B cell (primary cell): Measurements from ENCODE around the gene CTNNA2. TPM values are rescaled to one million over a fixed set of nuclear protein-coding genes. Genes with fewer than 3 reads are reported as not detected.

ENCODE experiments used
- ATAC-seq: fragments of 200-7000 bp; cut with Tn5 transposase; one replicate; pipeline ENCODE4 v1.10.0; 2021; ENCODE audit warnings: low read depth, mild to moderate bottlenecking, moderate number of reproducible peaks, moderate library complexity
- CTCF ChIA-PET: fragments of 350-600 bp; sonication (Branson Sonifier 250); formaldehyde crosslinking; loops from one replicate; lab custom pipeline; 2021; ENCODE audit warnings: antibody characterized with exemption, inconsistent platforms; lab: Charles Lee
- POLR2A ChIA-PET: fragments of 350-600 bp; sonication (Branson Sonifier 250); formaldehyde crosslinking; loops from one replicate; lab custom pipeline; 2021; ENCODE audit warnings: antibody characterized with exemption; lab: Charles Lee
- DNase-seq: peaks from one replicate; pipeline ENCODE4 v3.0.0; 2013
- H2AFZ ChIP-seq: 2 replicates; pipeline ENCODE4 v1.6.1; 2012; ENCODE audit warnings: mild to moderate bottlenecking, low read depth, low read length; ENCODE audit not compliant: insufficient read depth, poor library complexity, severe bottlenecking
- H3K27ac ChIP-seq, 2 donors: 1 replicate in 1 of 2; 2 replicates in 1 of 2; pipeline ENCODE4 v1.5.1; 2012 to 2013; ENCODE audit warnings: low read length in 2 of 2, mild to moderate bottlenecking in 2 of 2, moderate library complexity in 1 of 2
- H3K27me3 ChIP-seq, 4 experiments: fragments of 200-600 bp in 1 of 4; sonication (generic) in 1 of 4; replicated peaks in 1 of 4; 1 replicate in 2 of 4; 2 replicates in 2 of 4; pipeline versions ENCODE4 v1.6.1 to v1.7.0; 2013 to 2016; ENCODE audit warnings: low read length in 3 of 4, mild to moderate bottlenecking in 2 of 4, mixed read lengths in 1 of 4, moderate library complexity in 1 of 4; ENCODE audit not compliant: insufficient read depth in 4 of 4, control insufficient read depth in 3 of 4; ENCODE audit errors: control extremely low read depth in 1 of 4
- H3K36me3 ChIP-seq, 2 experiments: replicated peaks in 1 of 2; 1 replicate in 1 of 2; 2 replicates in 1 of 2; pipeline versions ENCODE4 v1.6.1 to v1.7.1; 2013; ENCODE audit warnings: low read length in 1 of 2; ENCODE audit not compliant: insufficient read depth in 2 of 2, control insufficient read depth in 1 of 2; ENCODE audit errors: control extremely low read depth in 1 of 2, extremely low read depth in 1 of 2
- H3K4me1 ChIP-seq, 2 donors: fragments of 200-600 bp in 1 of 2; sonication (generic) in 1 of 2; 1 replicate in 1 of 2; 2 replicates in 1 of 2; pipeline versions ENCODE4 v1.5.1 to v1.6.1; 2013 to 2017; ENCODE audit warnings: low read length in 2 of 2; ENCODE audit not compliant: control insufficient read depth in 2 of 2, insufficient read depth in 2 of 2
- H3K4me2 ChIP-seq: replicated peaks from 2 replicates; pipeline ENCODE3; 2012; ENCODE audit warnings: mild to moderate bottlenecking, low read depth, low read length; ENCODE audit not compliant: poor library complexity, severe bottlenecking
- H3K4me3 ChIP-seq, 5 experiments: fragments of 200-600 bp in 1 of 5; sonication (generic) in 1 of 5; 1 replicate in 3 of 5; 2 replicates in 2 of 5; pipeline versions ENCODE4 v1.5.1 to v1.7.0; 2011 to 2016; ENCODE audit warnings: low read length in 4 of 5, mild to moderate bottlenecking in 4 of 5, low read depth in 2 of 5, control low read depth in 1 of 5, moderate library complexity in 1 of 5; ENCODE audit not compliant: insufficient read depth in 1 of 5; ENCODE audit errors: control extremely low read depth in 1 of 5, extremely low read depth in 1 of 5
- H3K79me2 ChIP-seq: fragments of 200-600 bp; sonication (generic); one replicate; pipeline ENCODE4 v1.6.0; 2016; ENCODE audit warnings: low read length; ENCODE audit not compliant: control insufficient read depth, insufficient read depth
- H3K9ac ChIP-seq: fragments of 200-600 bp; sonication (generic); 2 replicates; pipeline ENCODE4 v1.6.1; 2017; ENCODE audit warnings: mild to moderate bottlenecking, low read length, moderate library complexity
- H3K9me3 ChIP-seq, 3 donors: one replicate each; pipeline versions ENCODE4 v1.6.1 to v1.7.1; 2013; ENCODE audit warnings: low read length in 2 of 3; ENCODE audit not compliant: control insufficient read depth in 2 of 3, insufficient read depth in 1 of 3; ENCODE audit errors: control extremely low read depth in 1 of 3
- H4K20me1 ChIP-seq: 2 replicates; pipeline ENCODE4 v1.6.0; 2012; ENCODE audit warnings: mild to moderate bottlenecking, low read length; ENCODE audit not compliant: insufficient read depth, control insufficient read depth, poor library complexity, severe bottlenecking
- H3K27ac Mint-ChIP-seq: one replicate; pipeline ENCODE4 v1.8.0; 2021; ENCODE audit warnings: mixed read lengths
- H3K27me3 Mint-ChIP-seq: one replicate; pipeline ENCODE4 v1.8.0; 2021; ENCODE audit warnings: mixed read lengths
- H3K4me1 Mint-ChIP-seq: one replicate; pipeline ENCODE4 v1.8.0; 2021; ENCODE audit warnings: mixed read lengths
- H3K4me3 Mint-ChIP-seq: one replicate; pipeline ENCODE4 v1.8.0; 2021; ENCODE audit warnings: mixed read lengths
- H3K9me3 Mint-ChIP-seq: one replicate; pipeline ENCODE4 v1.8.0; 2022; ENCODE audit warnings: mixed read lengths; ENCODE audit not compliant: insufficient read depth
- CTCF ChIP-seq: fragments of 200-600 bp; IDR thresholded peaks from one replicate; pipeline ENCODE4 v1.8.0; 2022; ENCODE audit warnings: antibody characterized with exemption, mild to moderate bottlenecking
- EZH2 ChIP-seq: IDR thresholded peaks from 2 replicates; pipeline ENCODE4 v1.6.1; 2012; ENCODE audit warnings: borderline replicate concordance, low read depth, mild to moderate bottlenecking, moderate library complexity, low read length; ENCODE audit not compliant: insufficient read depth, poor library complexity, severe bottlenecking
- WGBS: methylation state at CpG from one replicate; pipeline ENCODE4 v1.1.5; 2013; ENCODE audit warnings: missing lambda C conversion rate; ENCODE audit not compliant: insufficient coverage; 5-methylcytosine and 5-hydroxymethylcytosine counted together
- intact Hi-C: fragments of 100-400 bp; cut with micrococcal nuclease; formaldehyde crosslinking; loops from one replicate; pipeline ENCODE4 v1.10.0; 2022
- polyA plus RNA-seq: library from polyadenylated mRNA; depleted of rRNA; stranded (reverse); fragments of >200 nt; gene quantifications from 2 replicates; pipeline ENCODE4 v1.2.3, GENCODE V29; 2012
- total RNA-seq, 2 donors: library from RNA; stranded (reverse); fragments of 120-200 nt in 1 of 2; gene quantifications; 1 replicate in 1 of 2; 2 replicates in 1 of 2; pipeline versions ENCODE4 v1.2.3 to v1.2.4, GENCODE V29; 2013 to 2022

Gene CTNNA2
- total and polyA plus RNA-seq, 2 donors (not counting 1 experiment from before 2014, with no cell fraction given): not detected

DNA sequence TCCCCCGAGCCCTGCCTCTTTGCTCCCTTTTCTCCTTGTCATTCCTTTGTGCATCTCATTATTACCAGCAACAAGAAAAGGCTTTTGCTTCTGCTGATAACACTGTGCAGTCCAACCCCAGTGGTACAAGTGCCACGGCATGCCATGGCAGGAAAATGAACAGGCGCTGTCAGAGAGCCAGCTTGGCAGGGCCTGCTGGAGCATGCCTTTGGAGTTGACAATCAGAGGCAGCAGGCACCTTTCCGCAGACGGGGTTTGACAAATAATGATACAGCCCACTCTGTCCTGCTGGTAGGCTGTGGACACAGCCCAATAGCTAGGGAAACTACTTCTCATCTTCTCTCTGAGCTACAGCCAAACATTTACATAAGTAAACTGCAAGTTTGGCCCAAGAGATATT is 1035.6 kb downstream of the CTNNA2 start:
- TF ChIP-seq CTCF (no peak), EZH2 (no peak)
- Histone ChIP-seq H3K4me3 (no peak overlapping the region), H2AFZ (no peak overlapping the region), H3K4me2 (no peak overlapping the region), H3K9ac (no peak overlapping the region), H3K79me2 (no peaks in the 10 kb centered on the region), H3K9me3 (peaks cover 0 to 4% (median 0%) of the 10 kb centered on the region in 3 donors), H3K27ac (no peak overlapping the region), H4K20me1 (no peaks in the 10 kb centered on the region), H3K36me3 (no peaks in the 10 kb centered on the region), H3K4me1 (no peaks in the 10 kb centered on the region), H3K27me3 (no peaks in the 10 kb centered on the region)
- Mint-ChIP-seq H3K4me3 (no peak overlapping the region), H3K27me3 (no peaks in the 10 kb centered on the region), H3K4me1 (no peaks in the 10 kb centered on the region), H3K9me3 (peaks cover 2% of the 10 kb centered on the region), H3K27ac (no peak overlapping the region)
- DNase-seq: no peak
- no peak for ATAC-seq
- WGBS: 92% methylated on average over 3 of the region's 5 CpGs
- intact Hi-C loops: no loop called here
- ChIA-PET POLR2A (no interaction called here), CTCF (no interaction called here)

GRCh38 chr2:80549901-80550300 is 1037.0 kb downstream of the CTNNA2 start:
- H3K36me3 ChIP-seq: no peaks in the 10 kb centered on the region
- ChIA-PET POLR2A (no interaction called here), CTCF (no interaction called here)
- intact Hi-C loops: no loop called here
- no peak overlapping the region for H3K27ac ChIP-seq
- Mint-ChIP-seq H3K4me1 (no peaks in the 10 kb centered on the region), H3K4me3 (no peak overlapping the region), H3K27ac (no peak overlapping the region), H3K9me3 (peaks cover 2% of the 10 kb centered on the region), H3K27me3 (no peaks in the 10 kb centered on the region)
- H4K20me1 ChIP-seq: no peaks in the 10 kb centered on the region
- no peaks in the 10 kb centered on the region for H3K4me1 ChIP-seq
- no peak overlapping the region for H3K4me3 ChIP-seq
- no peak for ATAC-seq
- H3K9ac ChIP-seq: no peak overlapping the region
- H3K4me2 ChIP-seq: no peak overlapping the region
- no CpG with 5 or more reads among the region's 3 CpGs for WGBS
- TF ChIP-seq CTCF (no peak), EZH2 (no peak)
- no peak overlapping the region for H2AFZ ChIP-seq
- H3K9me3 ChIP-seq: peaks cover 0 to 4% (median 0%) of the 10 kb centered on the region in 3 donors
- DNase-seq: no peak
- no peaks in the 10 kb centered on the region for H3K79me2 ChIP-seq
- no peaks in the 10 kb centered on the region for H3K27me3 ChIP-seq
